ENCODE results near the gene KTI12. TPM values are rescaled to one million over a fixed set of nuclear protein-coding genes. Genes with fewer than 3 reads are reported as not detected.
A peak's percentile ranks its signal among the peaks of the same experiment; 100 is the strongest.
"Not testable (repeated sequence)": the region's sequence is repeated elsewhere in the genome, so short reads cannot be mapped to it uniquely, and the experiment has no call there.

KTI12 gene
- total RNA-seq, 1 experiment from 2014 or later, result 20.7 TPM

DNA sequence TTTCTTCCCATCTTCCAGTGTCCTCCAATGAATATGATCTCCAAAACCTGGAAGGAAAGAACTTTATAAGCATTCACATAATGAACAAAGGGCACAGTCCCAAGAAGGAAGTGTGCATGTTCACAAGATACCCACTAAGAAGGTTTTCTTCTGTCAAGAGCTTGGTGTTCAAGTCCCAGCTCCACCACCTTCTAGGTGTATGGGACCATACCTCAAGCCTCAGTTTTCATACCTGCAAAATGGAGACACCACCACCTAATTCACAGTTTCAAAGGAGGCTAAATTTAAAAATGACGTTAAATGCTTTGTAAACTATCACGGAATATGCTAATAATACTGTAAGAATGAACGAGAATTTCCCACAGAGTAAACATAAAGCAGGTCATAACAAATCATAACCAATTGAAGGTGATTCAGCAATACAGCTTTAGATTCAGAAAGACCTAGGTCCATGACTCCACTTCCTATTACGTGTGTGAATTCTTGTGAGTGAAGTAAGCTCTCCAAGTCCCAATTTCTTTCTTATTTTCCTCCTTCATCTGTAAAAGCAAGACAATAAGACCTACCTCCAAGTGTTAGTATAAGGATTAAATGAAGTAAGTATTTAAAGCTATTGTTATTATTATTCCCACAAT is 8.1 kb upstream of the KTI12 start:
- DNase-seq (ENCODE audit: low spot score), result no peak

DNA sequence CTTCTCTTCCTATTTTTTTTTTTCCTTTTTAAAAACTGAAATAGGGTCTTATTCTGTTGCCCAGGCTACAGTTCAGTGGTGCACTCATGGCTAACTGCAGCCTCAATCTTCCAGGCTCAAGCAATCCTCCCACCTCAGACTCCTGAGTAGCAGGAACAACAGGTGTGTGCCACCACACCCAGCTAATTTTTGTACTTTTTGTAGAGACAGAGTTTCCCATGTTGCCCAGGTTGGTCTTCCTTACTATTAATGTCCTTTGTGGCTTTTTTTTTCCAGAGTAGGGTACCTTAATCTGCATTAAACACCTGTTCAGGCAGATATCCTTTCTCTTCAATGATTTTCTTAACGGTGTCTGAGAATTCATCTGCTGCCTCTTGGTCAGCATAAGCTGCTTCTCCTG is 4.3 kb upstream of the KTI12 start:
- DNase-seq (ENCODE audit: low spot score), result no peak

- no peak for DNase-seq (ENCODE audit: low spot score)
Measured at GRCh38 chr1:52037402-52037814, 3.8 kb upstream of the KTI12 start.

GRCh38 chr1:52034050-52034384 is 407 bp upstream of the KTI12 start:
- no peak for DNase-seq (ENCODE audit: low spot score)

- DNase-seq (ENCODE audit: low spot score), result peak; percentile 55
Measured at GRCh38 chr1:52032785-52033131, 852 bp downstream of the KTI12 start.

DNA sequence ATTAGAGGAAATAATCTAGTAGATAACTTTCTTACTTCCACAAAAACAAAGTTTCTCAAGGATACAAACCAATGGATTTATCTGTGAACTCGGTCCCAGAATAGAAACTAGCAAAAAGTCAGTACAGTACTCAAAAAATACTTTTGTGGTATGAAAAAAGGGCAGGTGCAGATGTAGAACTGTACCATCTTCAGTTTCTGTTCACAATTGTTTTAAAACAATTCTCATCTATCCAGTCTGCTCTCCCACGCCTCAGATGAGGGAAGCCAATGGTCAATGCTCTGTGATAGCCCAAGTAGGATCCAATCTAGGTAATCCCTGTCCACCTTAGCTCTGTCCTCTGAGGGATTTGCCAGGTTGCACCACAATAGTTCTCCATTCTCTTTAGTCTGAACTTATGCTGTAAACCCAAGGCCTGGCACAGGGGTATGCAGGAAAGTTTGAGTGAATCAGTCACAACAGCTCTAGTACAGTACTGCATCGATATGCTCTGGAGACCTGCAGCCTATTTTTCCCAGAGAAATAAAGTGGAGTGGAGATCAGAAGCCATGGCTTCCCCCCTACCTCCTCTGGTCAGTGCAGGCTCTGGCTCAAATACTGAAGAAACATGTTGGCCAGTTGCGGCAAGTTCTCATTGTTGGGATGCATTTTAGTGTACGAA is 1.4 kb downstream of the KTI12 start:
- DNase-seq (ENCODE audit: low spot score), result no peak

- DNase-seq (ENCODE audit: low spot score), result not testable (repeated sequence)
Measured at GRCh38 chr1:52028839-52029238, 4.8 kb downstream of the KTI12 start.

- DNase-seq (ENCODE audit: low spot score), result no peak
Measured at GRCh38 chr1:52028328-52028727, 5.3 kb downstream of the KTI12 start.

DNA sequence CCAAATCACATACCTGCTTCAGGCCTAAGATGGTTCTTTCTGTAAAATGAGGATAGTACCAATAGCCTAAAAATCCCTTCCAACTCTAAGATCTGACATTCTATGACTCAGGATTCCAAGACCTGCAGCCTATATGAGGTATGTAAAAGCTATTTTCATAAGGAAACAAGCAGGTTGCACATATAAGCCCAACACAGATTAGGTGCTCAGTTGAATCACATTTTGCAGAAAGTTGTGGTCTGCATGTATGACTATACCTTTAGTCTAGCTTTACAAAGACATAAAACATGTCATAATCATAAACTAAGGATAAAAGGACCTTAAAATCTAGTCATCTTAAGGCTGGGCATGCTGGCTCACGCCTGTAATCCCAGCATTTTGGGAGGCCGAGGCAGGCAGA is 7.3 kb downstream of the KTI12 start:
- DNase-seq (ENCODE audit: low spot score), result no peak

GRCh38 chr1:52022133-52022532 is 11.5 kb downstream of the KTI12 start:
- no peak for DNase-seq (ENCODE audit: low spot score)

- DNase-seq (ENCODE audit: low spot score), result no peak
Measured at GRCh38 chr1:52008071-52008809, 25.4 kb downstream of the KTI12 start.

DNA sequence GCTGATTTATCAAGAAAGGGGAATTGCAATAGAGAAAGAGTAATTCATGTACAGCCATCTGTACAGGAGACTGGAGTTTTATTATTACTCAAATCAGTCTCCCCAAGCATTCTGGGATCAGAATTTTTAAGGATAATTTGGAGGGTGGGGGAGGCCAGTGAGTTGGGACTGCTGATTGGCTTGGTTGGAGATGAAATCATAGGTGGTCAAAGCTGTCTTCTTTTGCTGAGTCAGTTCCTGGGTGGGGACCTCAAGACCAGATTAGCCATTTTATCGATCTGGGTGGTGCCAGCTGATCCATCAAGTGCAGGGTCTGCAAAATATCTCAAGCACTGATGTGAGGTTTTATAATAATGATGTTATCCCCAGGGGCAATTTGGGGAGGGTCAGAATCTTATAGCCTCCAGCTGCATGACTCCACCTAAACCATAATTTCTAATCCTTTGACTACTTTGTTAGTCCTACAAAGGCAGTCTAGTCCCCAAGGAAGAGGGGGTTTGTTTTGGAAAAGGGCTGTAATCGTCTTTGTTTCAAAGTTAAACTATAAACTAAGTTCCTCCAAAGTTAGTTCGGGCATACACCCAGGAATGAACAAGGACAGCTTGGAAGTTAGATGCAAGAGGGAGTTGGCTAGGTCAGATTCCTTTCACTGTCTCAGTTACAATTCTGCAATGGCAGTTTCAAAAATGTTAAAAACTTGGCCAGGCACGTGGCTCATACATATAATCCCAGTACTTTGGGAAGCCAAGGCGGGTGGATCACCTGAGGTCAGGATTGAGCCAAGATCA is 26.2 kb downstream of the KTI12 start:
- DNase-seq (ENCODE audit: low spot score), result no peak

- DNase-seq (ENCODE audit: low spot score), result not testable (repeated sequence)
Measured at GRCh38 chr1:52006081-52006553, 27.5 kb downstream of the KTI12 start.

DNA sequence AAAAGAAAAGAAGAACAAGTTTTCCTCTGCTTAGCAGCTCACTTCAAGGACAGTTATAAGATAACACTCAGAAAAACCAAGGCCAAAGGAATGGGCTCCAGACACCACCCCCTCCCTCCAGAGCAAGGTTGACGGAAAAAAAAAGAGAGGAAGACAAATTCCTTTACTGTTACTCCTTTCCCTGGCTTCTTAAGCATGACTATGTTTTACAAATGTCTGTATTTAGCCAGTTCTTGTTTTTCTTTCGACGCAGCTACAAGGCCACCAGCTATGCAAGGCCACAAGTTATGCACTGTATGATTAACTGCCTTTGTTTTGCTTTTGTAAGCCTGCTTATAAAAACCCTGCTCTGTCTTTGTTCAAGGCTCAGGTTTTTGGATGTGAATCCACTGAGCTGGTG is 28.1 kb downstream of the KTI12 start:
- not testable (repeated sequence) for DNase-seq (ENCODE audit: low spot score)

DNA sequence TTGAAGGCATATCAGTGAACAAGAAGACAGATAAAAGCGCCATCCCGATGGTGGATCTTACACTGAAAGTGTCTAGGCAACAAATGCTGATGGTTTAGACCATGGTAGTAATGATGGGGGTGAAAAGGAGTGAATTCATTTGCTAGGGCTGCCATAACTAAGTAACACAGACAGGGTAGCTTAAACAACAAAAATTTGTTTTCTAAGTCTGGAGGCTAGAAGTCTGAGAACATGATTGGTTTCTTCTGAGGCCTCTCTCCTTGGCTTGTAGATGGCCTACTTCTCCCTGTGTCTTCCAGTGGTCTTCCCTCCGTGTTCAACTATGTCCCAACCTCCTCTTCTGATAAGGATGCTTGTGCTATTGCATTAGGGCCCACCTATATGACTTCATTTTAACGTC is 29.7 kb downstream of the KTI12 start:
- no peak for DNase-seq (ENCODE audit: low spot score)

DNA sequence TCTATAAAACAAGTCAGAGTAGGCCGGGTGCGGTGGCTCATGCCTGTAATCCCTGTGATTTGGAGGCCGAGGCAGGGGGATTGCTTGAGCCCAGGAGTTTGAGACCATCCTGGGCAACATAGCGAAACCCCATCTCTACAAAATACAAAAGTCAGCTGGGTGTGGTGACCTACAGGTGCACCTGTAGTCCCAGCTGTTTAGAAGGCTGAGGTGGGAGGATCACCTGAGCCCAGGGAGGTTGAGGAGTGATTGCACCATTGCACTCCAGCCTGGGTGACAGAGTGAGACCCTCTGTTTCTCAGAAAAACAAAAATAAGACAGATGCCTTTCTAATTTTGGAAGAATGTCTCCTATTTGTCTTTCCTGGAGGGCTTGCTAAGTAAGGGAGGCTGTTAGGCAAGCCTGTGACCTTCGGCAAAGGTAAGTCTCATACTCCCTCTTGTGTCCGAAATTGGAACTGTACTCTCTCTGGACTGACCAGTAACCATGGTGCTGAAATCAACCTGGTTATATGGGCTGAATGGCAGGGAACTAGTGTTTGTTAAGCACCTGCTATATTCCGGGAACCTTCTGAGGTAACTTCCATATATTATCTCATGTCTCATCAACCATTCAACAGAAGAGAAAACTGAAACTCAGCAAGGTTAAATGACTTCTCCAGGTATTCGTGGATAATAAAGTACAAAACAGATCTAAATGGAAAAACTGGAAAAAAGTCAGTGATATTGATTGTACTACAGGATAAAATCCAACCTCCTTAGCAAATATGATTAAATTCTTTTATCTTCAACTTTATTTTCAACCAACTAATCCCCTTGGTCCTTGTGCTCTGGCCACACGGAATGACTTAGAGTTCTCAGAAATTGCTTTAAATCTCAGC is 31.3 kb downstream of the KTI12 start:
- DNase-seq (ENCODE audit: low spot score), result peak; percentile 97

- no peak for DNase-seq (ENCODE audit: low spot score)
Measured at GRCh38 chr1:51998701-51999100, 34.9 kb downstream of the KTI12 start.

DNA sequence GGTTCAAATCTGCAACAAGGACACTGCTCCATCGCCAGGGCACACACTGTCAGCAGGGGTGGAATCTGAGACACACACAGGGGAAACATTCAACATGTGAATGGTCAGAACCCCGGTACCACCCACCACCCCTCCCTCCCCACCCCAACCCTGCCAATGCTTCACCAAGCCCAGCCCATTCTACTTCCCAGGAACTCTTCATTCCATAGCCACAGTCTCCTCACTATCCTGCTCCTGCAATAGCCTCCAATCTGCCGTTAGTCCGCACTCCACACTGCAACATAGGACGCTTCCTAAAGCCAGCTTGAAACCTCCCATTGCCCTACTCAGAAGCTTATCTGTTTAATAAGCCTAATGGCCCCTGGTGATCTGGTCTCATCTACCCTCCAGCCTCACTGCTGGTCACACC is 35.6 kb downstream of the KTI12 start:
- DNase-seq (ENCODE audit: low spot score), result no peak

DNA sequence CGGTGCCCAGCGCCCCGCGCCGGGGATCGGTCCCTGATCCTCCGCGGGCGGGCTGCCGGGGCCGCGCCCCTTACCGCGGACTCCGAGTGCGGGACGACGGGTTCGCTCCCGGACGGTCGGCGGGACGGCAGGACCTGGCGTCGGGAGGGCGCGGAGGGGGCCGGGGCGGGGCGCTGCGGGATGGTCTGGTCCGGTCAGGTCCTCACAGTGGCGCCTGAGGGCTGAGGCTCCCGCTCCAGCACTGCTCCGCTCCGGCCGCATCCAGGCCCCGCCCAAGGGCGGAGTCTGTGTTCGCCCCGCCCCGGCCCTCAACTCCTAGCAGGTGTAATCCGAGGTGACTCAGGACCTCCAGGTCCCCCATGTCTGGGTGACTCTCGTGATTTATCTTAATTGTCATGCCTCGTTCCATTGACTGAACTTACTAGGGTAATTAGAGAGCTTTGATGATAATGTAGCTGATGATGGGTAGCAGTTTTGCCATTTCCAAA is 43.1 kb downstream of the KTI12 start, which contains the start of gene RAB3B:
Gene RAB3B, minus strand, starts transcription at position 223 of the 488 bp plus-strand sequence. CDS start 13,583 bp downstream, outside the sequence.
- peak; percentile 61 for DNase-seq (ENCODE audit: low spot score)

- no peak for DNase-seq (ENCODE audit: low spot score)
Measured at GRCh38 chr1:51989582-51990477, 43.8 kb downstream of the KTI12 start.

Data from HT-29 (cell line).